CD4-positive, alpha-beta T cell treated with Interleukin-4 for 4 hours (primary cell): ENCODE measurements around the gene PFKFB2.

ENCODE experiments used
- DNase-seq: peaks from one replicate; pipeline ENCODE4 v3.0.0-alpha.2; 2020

Gene PFKFB2

DNA sequence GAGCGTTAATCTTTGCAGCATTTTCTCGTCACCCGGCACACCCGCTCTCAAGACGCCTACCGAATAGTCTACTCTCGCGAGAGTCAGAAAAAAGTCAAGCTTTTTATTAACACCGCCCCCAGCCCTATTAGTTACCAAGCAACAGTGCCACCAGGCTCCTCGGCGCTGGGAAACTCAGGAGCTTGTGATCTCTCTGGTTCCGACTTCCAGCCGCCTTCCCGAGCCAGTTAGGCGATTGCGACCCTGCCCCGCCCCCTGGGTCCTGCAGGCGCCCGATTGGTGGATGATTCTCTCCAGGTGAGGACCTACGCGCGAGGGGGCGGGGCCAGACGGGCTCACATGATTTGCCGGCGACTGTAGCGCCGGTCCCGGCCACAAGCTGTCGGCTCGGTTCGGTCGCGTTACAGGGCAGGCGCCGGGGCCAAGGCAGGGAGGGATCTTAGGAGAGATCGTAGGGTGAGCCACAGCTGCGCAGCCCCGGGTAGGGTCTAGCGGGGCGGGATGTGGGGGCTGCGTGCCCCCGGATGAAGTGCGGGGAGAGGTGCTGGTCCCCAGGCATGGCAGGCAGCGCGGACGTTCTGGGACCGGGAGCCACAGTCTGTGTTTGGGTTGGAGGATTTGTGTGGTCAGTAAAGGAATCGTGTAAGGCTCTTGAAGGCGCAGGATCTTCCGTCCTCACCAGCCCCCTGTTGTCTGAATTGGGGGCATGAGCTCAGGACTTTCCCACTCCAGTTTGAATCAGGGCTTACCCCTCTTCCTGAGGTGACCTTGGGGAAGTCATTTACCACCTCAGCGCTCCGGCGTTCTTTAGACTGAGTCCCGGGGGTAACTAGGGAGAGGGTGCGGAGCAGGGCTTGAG lies at the start of gene PFKFB2:
Gene PFKFB2, plus strand, starts transcription at position 365 of the 859 bp plus-strand sequence. CDS start 1,443 bp downstream, outside the sequence.
- peak; percentile 92 for DNase-seq

DNA sequence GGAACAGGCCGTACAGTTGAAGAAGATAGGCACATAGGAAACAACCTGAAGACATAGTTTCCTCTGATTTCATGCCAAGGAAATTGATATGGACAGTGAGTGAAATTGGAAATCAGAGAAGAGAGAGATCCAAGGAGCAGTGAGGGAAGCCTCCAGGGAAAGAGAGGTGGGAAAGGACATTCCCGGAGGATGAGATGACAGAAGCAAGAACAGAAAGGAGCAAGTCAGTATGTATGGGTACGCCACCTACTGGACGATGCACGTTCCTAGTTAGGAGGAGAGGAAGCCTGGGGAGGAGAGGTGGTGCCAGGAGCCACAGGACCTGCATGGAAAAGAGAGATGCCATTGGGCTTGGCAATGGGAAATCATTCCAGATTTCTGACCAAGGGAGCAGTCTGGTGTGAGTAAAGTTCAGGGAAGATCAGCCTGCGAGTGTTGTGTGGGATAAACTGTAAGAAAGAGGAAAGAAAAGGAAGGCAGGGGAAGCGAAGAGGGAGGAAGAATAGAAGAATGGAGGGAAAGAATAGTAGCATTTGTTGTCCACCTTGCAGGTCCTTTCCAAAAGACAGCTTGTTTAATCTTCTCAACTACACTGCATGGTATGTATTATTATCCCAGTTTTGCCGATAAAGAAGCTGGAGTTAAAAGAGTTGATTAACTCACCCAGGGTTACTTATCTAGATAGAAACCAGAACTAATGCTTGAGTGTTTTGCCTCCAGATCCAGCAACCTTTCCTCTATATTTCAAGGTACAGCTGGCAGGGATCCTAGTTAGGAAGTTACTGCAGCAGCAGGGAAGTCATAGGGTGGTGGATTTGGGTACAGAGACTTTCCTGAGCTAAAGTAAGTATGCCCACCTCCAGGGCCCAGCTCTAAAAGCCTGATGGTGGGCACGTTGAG lies 47.9 kb upstream of the PFKFB2 start:
- peak; percentile 18 for DNase-seq

DNA sequence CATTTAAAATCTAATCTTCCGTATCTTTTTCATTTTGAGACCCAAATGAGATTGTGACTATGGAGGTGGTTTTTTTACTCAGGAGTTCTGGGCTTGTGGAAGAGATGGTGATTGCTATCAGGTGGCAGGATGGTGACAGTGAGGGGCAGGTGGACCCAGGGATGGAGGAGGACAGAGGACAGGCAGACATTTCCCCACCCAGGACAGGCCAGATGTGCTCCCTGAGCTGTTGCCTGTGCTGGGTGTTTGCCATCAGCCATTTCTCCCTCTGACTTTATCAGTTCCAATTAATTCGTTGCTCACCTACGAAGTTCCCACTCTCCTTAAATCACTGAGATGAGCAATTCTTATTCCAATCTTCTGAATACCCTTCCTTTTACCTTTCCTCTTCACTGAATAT lies 47.0 kb upstream of the PFKFB2 start:
- no peak for DNase-seq

DNA sequence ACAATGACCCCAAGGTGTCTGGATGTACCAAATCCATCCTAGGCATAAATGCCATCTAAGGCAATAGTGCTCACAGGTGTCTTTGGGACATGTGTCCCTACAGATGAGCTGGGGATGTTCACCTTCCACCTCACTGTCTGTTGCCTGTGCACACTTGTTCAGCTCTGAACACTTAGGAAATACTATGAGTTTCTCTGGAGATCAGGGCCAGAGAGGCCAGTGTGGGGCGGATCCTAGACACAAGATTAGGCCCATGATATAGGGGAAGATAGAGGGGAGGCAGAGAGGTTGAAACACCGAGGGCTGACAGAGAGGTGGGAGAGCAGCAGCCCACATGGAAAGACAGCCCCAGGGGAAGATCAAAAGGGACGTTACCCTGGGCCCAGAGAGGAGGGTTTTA lies 46.2 kb upstream of the PFKFB2 start:
- no peak for DNase-seq

DNA sequence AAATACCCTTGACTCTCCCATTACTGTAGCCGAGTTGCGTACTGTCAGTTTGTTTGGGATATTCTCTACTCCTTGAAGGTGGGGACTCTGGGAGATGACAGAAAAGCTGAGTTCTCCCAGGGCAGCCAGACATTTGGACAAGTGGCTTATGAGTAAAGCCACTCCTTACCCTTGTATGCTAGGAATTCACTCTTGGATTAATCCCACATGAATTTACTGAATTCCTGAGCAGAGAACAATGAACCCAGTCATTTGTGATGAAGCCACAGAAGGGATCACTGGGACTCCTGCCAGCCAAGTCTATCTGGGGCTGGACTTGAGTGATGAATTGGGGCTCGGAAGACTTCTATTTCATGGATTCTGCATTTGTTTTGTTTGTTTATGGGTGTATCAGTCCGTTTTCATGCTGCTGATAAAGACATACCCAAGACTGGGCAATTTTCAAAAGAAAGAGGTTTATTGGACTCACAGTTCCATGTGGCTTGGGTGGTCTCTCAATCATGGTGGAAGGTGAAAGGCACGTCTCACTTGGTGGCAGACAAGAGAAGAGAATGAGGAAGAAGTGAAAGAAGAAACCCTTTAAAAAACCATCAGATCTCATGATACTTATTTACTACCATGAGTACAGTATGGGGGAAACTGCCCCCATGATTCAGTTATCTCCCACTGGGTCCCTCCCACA lies 45.6 kb upstream of the PFKFB2 start:
- no peak for DNase-seq

DNA sequence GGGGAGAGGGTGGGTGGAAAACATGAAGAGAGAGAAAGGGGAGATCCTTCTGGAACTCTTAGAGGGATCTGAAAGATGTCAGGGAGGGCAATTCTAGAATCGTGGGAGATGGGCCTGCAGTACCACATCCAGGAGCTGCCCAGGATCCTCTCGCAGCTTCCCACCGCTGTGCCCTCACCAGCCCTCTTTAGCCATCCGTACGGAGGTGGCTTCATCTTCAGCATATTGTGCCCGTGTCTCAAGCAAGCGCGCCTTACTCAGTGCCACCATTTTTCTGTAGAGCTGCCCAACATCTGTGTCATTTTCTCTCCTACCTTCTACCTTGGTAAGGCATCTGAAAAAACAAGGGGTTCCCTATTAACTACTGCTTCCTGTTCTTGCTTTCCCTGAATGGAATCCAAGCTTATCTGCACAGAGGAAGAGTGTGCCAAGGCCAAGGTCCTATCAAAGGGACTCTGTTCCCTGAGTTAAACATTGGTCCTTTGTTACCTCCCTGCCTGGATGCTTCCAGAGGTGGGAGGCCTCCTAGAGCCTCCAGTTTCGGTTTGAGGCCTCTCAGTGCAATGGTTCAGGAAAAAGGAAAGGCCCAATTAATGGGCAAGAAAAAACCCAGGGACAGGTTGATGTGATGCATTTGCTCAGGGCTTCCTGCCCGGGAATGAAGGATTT lies 43.8 kb upstream of the PFKFB2 start:
- no peak for DNase-seq

DNA sequence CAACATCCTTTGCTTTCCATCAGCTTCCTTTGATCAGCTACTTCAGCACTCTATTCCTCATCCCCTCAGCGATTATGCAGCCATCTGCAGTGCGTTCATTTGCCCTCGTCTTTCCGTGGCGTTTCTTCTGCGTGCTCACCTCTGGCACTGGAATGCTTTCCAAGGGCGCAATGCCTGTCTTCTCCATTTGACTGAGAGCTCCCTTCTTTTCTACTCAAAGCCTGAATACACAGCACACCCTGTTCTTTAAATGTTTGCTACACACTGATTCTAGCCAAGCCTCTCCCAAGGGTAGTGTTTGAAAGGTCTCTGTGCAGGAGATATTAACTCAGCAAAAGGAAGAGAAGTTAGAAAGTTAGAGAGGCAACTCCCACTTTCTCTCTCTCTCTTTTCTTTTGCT lies 43.1 kb upstream of the PFKFB2 start:
- DNase-seq: no peak

DNA sequence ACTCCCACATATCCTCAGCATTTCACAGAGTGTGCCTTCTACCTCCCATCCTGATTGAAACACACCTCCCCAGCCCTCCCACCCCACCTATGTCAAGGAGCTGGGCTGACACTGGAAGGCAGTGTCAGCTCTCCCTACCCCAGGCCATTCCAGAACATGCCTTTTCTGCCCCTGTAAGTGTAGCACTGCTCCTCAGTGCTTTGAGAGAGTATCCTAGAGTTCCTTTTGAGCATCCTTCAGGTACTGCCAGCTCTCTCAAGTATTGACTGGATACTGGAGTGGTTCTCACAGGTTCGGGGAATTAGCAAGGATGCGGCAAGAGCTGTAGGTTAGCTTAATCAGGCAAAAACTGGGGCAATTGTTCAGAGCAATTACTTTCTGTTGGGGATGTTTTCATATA lies 42.3 kb upstream of the PFKFB2 start:
- DNase-seq: no peak

DNA sequence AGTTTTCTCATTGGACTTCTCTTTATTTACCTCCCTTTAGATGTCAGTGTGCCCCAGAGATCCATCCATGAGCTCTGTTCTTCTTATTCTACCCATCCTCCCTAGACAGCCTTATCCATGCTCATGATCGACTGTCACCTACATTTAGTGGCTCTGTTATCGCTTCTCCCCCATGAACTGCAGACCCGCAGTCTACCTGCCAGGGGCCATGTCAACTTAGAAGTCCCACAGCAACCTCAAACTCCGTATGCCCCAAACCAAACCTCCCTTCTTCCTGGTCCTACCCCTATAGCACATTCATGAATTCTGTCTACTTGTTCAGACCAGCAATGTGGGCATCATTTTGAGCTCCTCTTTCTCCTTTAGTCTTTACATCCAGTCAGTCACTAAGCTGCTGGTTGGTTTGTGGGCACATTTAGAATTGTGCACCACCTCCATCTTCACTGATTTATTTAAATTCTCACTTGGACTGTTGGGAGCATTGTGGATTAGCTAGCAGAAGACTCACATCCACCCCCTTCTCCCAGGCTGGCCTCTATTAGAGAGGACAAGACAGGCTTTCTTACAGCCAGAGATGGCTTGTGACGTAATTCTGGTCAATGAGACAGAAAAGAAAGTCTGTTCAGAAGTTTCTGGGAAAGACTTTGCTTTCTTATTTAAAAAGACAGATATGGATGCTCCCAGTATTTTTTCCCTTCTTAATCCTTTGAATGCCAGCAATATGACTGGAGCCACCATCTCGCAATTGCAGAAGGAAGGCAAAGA lies 39.6 kb upstream of the PFKFB2 start:
- no peak for DNase-seq

DNA sequence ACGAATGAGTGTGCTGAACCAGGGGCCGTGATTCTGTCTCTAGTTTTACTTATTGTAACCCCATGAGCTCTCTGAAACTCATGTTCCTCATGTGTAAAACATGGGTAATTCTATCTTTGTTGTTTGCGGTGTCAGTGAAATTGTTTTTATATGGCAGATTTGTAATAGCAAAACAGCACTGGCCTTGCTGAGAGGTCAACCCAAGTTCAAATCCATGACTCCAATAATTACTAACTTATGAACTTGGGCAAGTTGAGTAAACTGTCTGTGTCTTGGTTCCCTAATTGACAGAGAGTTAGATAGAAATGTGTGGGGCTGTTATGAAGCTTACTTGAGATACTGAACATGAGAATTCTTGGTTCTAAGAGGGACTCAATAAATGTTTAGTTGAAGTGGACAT lies 38.3 kb upstream of the PFKFB2 start:
- DNase-seq: no peak

DNA sequence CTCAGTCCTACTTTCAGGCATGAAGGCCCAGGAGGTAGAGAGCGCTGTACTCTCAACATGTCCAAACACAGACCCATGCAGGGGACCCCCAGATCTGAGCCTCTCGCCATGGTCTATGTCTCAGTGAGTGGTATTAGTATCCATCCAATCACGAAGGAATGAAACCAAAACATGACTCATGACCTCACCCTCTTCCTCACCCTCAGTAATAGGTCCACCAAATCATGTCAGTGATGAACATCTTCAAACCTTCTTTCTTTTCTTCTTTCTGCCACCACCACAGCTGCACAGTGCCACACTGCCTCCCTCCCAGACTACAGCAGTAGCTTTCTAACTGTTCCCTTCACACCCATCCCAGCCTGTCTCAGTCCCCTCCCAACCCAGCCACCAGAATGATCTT lies 37.3 kb upstream of the PFKFB2 start:
- no peak for DNase-seq

DNA sequence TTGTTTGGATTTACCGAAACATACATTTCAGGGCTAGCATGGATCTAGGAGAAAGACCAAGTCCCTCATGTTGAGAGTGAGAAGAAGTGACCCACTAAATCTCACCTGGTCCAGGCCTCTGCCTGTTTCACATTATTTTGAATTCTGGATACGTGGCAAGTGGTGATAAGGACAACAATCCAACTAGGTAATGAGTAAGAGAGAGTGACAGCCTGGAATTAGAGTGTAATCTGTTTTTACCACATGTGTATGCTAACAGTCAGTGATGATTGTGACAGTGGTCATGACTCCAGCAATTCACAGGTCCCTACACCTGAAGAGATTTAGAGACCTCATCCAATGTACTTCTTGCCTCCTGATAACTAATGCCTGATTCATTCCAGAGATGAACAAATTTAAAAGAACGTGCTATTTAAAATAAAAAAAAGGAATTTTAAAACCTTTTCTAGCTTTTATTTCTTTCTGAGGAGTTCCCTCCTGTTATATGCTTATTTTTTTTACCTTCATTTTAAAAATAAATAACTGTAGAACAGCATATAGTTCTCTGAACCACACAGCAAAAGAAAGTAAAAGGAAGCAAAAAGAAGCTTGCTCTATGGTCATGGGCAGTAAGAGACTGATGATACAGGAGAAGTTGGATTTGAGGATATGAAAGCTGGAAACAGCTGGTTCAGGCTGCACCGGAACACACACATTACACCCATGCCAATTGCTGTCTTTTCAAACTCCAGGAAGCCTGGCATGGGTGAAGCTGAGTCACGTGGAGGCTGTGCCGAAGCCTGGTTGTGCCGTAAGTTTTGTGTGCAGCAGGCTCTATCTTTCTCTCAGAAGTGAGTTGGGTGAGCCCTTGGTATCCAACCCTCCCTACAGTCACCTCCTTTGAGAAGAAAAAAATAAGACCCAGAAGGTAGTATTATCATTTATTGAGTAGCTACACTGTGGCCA lies 35.2 kb upstream of the PFKFB2 start:
- no peak for DNase-seq

DNA sequence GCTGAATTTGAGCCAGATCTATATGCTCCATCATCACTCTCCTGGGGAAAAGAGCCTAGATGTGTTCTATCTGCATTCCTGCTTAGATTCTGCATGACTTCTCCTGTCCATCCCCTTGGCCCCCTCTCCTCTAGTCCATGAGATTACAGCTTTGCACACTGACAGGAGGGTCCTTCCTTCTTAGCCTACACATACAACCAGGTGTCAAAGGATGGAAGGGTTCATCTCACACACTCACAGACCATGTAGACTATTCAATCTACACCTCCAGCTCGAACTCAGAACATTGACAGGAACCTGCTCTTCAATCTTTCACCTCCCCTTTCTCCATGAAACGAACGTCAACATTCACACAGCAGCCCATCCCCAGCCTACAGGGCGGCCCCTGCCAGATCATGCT lies 34.4 kb upstream of the PFKFB2 start:
- no peak for DNase-seq

DNA sequence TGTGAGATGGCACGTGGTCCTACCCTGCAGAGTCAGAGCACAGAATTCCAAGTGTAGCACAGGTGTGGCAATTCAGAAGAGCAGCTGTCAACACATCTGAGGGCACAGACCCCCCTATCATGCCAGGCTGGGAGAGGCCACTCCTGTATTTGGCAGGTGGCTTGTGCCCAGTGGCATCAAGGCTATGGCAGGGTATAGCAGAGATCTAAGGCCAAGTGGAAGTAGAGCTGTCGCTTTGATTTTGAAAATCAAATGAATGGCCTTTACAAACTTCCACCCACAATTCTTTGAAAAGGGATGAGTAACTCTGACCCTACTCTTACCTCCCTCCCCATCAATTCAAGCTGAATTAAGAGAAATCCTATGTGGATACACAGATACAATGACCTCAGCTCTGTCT lies 33.9 kb upstream of the PFKFB2 start:
- no peak for DNase-seq

DNA sequence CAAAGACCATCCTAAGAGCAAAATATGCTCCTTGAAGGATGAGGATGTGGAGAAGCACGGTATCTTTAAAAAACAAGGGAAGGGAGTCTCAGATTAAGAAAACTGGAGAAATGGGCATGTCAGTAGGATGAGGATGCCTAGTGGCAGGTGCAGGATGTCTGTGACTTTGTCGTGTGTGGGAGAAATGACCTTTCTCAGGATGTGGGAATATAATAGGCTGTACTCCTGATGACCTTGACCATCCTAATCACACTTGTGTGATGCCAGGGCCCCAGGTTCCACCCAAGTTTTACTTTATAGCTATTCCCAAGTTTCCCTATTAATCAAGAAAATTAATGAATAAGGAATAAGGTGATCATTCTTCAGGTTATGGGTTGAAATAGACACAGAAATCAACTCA lies 33.4 kb upstream of the PFKFB2 start:
- no peak for DNase-seq

DNA sequence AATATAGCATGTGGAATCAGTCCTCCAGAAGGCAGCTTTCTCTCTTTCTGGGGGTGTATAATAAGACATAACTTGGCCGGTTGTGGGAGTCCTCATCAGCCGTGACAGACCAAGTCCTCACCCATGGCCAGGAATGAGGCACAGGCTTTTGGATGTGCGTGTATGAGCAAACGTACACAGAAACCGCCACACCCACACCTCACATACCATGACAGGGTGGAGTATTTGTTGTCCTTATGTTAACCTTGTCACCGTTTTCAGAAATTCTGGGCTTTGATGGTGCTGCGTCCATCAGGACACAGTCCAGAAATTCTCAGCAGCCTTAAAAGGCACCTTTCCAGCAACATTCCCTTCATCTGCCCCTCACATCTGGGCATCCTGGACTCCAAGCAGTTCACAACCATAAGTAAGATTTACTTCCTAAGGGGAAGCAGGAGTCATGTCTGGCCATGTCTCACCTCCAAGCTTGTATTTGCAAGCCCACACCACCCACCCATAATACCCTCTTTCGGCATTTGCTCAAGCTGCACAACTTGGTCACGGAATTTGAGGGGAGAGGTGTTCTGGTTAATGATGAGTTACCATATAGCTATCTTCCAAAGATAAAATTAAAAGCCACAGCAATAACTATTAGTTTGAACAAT lies 32.9 kb upstream of the PFKFB2 start:
- DNase-seq: no peak

DNA sequence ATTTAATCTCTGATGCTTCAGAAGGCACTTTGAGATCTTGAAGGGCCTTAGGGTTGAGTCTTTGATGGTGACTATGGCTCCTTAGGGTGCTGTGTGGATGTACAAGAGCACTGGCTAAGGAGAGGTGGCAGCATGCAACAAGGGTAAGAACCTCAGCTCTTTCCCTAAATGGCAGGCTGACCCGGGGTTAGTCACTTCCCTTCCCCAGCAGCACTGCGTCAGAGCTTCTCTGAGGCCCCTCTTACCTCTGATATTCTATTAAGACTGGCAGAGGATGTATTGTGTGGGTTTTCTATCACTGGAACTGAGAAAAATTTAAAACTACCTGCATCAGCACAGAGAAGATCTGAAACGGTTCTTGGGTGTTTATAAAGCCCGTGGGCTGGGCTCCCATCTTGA lies 32.4 kb upstream of the PFKFB2 start:
- DNase-seq: no peak

DNA sequence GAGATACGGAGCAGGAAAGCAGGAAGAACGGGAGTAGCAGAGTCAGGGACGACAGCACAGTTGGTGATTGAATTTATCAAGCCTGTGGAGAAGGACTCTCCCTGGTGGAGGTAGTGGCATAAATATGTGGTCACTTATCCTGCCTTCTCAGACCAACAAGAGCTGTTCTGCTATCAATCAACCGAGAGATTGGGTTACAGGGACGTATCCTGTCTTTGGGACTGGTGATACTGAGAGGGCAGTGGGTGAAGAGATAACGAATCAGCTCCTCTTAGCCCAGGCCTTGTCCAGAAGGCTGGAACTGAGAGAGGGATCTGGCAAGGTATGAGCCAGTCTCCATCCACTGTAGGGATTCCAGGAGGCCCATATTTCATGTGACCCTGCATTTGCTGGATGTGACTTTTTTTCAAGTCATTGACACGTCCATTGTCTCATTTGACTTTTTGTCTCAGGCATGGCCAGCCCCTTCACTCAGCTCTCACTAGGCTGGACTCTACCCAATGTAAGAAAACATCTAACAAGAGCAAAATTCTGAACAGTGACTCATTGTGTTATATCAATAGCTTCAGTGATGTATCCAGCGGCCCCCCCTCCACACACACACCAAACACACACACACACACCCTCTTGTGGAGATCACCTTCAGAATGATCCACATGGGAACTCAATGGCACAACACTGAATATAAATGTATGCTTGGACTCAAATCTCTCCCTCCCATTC lies 31.8 kb upstream of the PFKFB2 start:
- DNase-seq: no peak

DNA sequence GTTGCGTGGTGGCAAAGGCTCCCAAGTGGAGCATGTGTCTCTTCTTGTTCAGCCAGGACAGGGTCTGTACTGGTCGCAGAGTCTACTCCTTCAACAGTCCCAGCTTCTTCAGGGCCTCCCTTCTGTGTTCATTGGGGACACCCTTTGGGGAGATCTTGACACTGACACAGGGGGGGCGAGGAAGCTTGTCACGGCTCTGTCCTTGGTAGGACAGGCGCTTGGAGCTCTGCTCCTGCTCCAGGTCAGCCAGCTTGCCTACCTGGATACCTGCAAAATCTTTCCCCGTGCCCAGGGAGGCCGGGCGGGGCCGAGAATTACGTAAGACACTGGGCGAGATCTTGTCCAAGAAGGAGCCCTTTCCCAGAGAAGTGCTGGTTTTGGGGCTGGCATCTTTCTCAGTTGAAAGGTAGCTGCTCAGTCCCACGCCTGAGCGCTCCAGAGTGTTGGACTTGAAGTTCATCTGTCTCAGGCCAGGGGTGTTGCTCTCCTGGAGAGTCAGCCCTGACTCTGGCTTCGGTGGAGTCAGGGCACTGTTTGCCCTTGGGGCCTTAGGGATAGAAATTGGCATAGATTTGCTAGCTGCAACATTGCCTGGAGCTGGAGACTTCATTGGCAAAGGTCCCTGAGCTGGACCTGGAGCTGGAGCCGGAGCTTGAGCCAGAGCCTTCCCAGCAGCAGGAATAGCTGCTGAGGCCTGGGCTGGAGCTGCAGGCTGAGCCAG lies 31.0 kb upstream of the PFKFB2 start:
- no peak for DNase-seq
